Endometrial microvascular endothelial cells (primary cell): ENCODE data around the gene CNOT1. TPM values are rescaled to one million over a fixed set of nuclear protein-coding genes. Genes with fewer than 3 reads are reported as not detected.
"Not testable (repeated sequence)": the region's sequence is repeated elsewhere in the genome, so short reads cannot be mapped to it uniquely, and the experiment has no call there.

Experiments
- in situ Hi-C: cut with HindIII; loops from 2 replicates; pipeline ENCODE4 v1.10.0; 2017; ENCODE audit warnings: low sequenced_read_pairs, low pct_unique_long_range_greater_than_20kb; ENCODE audit errors: inconsistent ontology term
- total RNA-seq: library from RNA; depleted of rRNA; stranded (reverse); fragments of >200 nt; gene quantifications from one replicate; pipeline ENCODE4 v1.2.3, GENCODE V29; 2015; ENCODE audit errors: inconsistent ontology term

The CNOT1 gene
- total RNA-seq, 1 donor from 2014 or later, result 98.1 TPM

- in situ Hi-C loops, result no loop called here
Measured at GRCh38 chr16:58639836-58640235, 10.2 kb upstream of the CNOT1 start.

- in situ Hi-C loops, result no loop called here
Measured at GRCh38 chr16:58639230-58639629, 9.6 kb upstream of the CNOT1 start.

- in situ Hi-C loops, result no loop called here
Measured at GRCh38 chr16:58638148-58639036, 8.8 kb upstream of the CNOT1 start.

GRCh38 chr16:58637021-58637420, 7.4 kb upstream of the CNOT1 start:
- in situ Hi-C loops, result not testable (repeated sequence)

- in situ Hi-C loops, result no loop called here
Measured at GRCh38 chr16:58636466-58636865, 6.8 kb upstream of the CNOT1 start.

- in situ Hi-C loops, result no loop called here
Measured at GRCh38 chr16:58635502-58635901, 5.9 kb upstream of the CNOT1 start.

- in situ Hi-C loops, result no loop called here
Measured at GRCh38 chr16:58634265-58634802, 4.7 kb upstream of the CNOT1 start.

- in situ Hi-C loops, result no loop called here
Measured at GRCh38 chr16:58628845-58629732, 537 bp downstream of the CNOT1 start.

GRCh38 chr16:58624209-58624608, 5.4 kb downstream of the CNOT1 start:
- in situ Hi-C loops, result no loop called here

- in situ Hi-C loops, result no loop called here
Measured at GRCh38 chr16:58620396-58620795, 9.2 kb downstream of the CNOT1 start.

- in situ Hi-C loops, result no loop called here
Measured at GRCh38 chr16:58615280-58615679, 14.3 kb downstream of the CNOT1 start.

GRCh38 chr16:58614860-58615259, 14.8 kb downstream of the CNOT1 start:
- in situ Hi-C loops, result no loop called here

GRCh38 chr16:58614212-58614611, 15.4 kb downstream of the CNOT1 start:
- in situ Hi-C loops, result no loop called here

- in situ Hi-C loops, result not testable (repeated sequence)
Measured at GRCh38 chr16:58612965-58613364, 16.7 kb downstream of the CNOT1 start.

GRCh38 chr16:58608601-58609136, 21.0 kb downstream of the CNOT1 start:
- in situ Hi-C loops, result no loop called here

- in situ Hi-C loops, result no loop called here
Measured at GRCh38 chr16:58605562-58605961, 24.1 kb downstream of the CNOT1 start.

- in situ Hi-C loops, result no loop called here
Measured at GRCh38 chr16:58591083-58591482, 38.5 kb downstream of the CNOT1 start.

- in situ Hi-C loops, result no loop called here
Measured at GRCh38 chr16:58589326-58589905, 40.2 kb downstream of the CNOT1 start.

GRCh38 chr16:58588406-58588805, 41.2 kb downstream of the CNOT1 start:
- in situ Hi-C loops, result no loop called here
